CD4-positive, alpha-beta T cell treated with Interferon alpha-2 for 1 hour (primary cell): ENCODE measurements around the gene GPR160.
"Not testable (repeated sequence)": the region's sequence is repeated elsewhere in the genome, so short reads cannot be mapped to it uniquely, and the experiment has no call there.

ENCODE experiments used
- DNase-seq, 2 donors: peaks; one replicate each; pipeline ENCODE4 v3.0.0-alpha.2; 2020 to 2022

GPR160 gene

GRCh38 chr3:170076715-170077238, 39.0 kb downstream of the GPR160 start:
- DNase-seq: no peak

GRCh38 chr3:170077361-170077760, 39.6 kb downstream of the GPR160 start:
- DNase-seq: no peak

- no peak for DNase-seq
Observed at GRCh38 chr3:170078620-170079281, 41.0 kb downstream of the GPR160 start.

GRCh38 chr3:170079536-170080165, 41.9 kb downstream of the GPR160 start:
- no peak for DNase-seq

- no peak for DNase-seq
Observed at GRCh38 chr3:170080605-170081004, 42.8 kb downstream of the GPR160 start.

- DNase-seq: no peak
Observed at GRCh38 chr3:170081079-170081741, 43.4 kb downstream of the GPR160 start.

GRCh38 chr3:170083343-170083742, 45.5 kb downstream of the GPR160 start:
- no peak for DNase-seq

GRCh38 chr3:170085396-170085795, 47.6 kb downstream of the GPR160 start:
- DNase-seq: no peak

GRCh38 chr3:170089862-170090600, 52.2 kb downstream of the GPR160 start:
- DNase-seq: no peak

GRCh38 chr3:170090601-170090981, 52.8 kb downstream of the GPR160 start:
- no peak for DNase-seq

- no peak for DNase-seq
Observed at GRCh38 chr3:170092907-170093306, 55.1 kb downstream of the GPR160 start.

GRCh38 chr3:170095771-170096170, 58.0 kb downstream of the GPR160 start:
- DNase-seq: no peak

- DNase-seq: no peak
Observed at GRCh38 chr3:170096342-170096741, 58.5 kb downstream of the GPR160 start.

- DNase-seq: no peak
Observed at GRCh38 chr3:170098753-170099152, 61.0 kb downstream of the GPR160 start.

- DNase-seq: no peak
Observed at GRCh38 chr3:170100944-170101343, 63.1 kb downstream of the GPR160 start.

- no peak for DNase-seq
Observed at GRCh38 chr3:170102431-170102830, 64.6 kb downstream of the GPR160 start.

GRCh38 chr3:170107941-170108340, 70.1 kb downstream of the GPR160 start:
- no peak for DNase-seq

- no peak for DNase-seq
Observed at GRCh38 chr3:170108955-170109354, 71.2 kb downstream of the GPR160 start.

- no peak for DNase-seq
Observed at GRCh38 chr3:170109579-170110293, 71.9 kb downstream of the GPR160 start.

GRCh38 chr3:170111147-170111771, 73.5 kb downstream of the GPR160 start:
- DNase-seq: no peak

GRCh38 chr3:170114165-170114564, 76.4 kb downstream of the GPR160 start:
- DNase-seq: not testable (repeated sequence)

- DNase-seq: no peak
Observed at GRCh38 chr3:170117134-170117533, 79.3 kb downstream of the GPR160 start.
